ENCODE results near the gene POLR2F. TPM values are rescaled to one million over a fixed set of nuclear protein-coding genes. Genes with fewer than 3 reads are reported as not detected.
A peak's percentile ranks its signal among the peaks of the same experiment; 100 is the strongest.

Gene POLR2F
- total RNA-seq, 1 experiment from 2014 or later = 138 TPM

DNA sequence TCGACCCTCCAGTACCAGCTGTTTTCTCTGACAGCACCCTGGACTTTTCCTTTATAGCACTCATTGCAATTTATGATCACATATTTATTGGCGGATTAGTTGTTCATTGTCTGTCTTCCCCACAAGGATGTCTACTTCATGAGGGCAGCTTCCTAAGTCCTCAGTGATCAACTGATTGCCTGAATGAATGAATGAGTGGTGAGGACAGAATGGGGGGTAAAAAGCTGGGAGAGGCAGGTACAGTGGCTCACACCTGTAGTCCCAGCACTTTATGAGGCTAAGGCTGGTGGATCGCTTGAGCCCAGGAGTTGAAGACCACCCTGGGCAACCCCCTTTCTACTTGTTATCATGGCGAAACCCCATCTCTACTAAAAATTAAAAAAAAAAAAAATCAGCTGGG, 42.0 kb downstream of the POLR2F start (continued):
- TF ChIP-seq, protein P1, sequence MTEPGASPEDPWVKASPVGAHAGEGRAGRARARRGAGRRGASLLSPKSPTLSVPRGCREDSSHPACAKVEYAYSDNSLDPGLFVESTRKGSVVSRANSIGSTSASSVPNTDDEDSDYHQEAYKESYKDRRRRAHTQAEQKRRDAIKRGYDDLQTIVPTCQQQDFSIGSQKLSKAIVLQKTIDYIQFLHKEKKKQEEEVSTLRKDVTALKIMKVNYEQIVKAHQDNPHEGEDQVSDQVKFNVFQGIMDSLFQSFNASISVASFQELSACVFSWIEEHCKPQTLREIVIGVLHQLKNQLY (CRISPR knock-in tag; IDR thresholded peaks at IDR 0.05) = no peak
- TF ChIP-seq ZNF396 (CRISPR knock-in tag; IDR thresholded peaks at IDR 0.05; ENCODE audit: borderline replicate concordance) (no peak), ZNF671 (CRISPR knock-in tag; IDR thresholded peaks at IDR 0.05) (no peak)
- TF ChIP-seq, protein P2, sequence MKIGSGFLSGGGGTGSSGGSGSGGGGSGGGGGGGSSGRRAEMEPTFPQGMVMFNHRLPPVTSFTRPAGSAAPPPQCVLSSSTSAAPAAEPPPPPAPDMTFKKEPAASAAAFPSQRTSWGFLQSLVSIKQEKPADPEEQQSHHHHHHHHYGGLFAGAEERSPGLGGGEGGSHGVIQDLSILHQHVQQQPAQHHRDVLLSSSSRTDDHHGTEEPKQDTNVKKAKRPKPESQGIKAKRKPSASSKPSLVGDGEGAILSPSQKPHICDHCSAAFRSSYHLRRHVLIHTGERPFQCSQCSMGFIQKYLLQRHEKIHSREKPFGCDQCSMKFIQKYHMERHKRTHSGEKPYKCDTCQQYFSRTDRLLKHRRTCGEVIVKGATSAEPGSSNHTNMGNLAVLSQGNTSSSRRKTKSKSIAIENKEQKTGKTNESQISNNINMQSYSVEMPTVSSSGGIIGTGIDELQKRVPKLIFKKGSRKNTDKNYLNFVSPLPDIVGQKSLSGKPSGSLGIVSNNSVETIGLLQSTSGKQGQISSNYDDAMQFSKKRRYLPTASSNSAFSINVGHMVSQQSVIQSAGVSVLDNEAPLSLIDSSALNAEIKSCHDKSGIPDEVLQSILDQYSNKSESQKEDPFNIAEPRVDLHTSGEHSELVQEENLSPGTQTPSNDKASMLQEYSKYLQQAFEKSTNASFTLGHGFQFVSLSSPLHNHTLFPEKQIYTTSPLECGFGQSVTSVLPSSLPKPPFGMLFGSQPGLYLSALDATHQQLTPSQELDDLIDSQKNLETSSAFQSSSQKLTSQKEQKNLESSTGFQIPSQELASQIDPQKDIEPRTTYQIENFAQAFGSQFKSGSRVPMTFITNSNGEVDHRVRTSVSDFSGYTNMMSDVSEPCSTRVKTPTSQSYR (CRISPR knock-in tag; IDR thresholded peaks at IDR 0.05) = no peak

GRCh38 chr22:37996079-37996478, 42.6 kb downstream of the POLR2F start:
- H3K27ac Mint-ChIP-seq = no peak overlapping the region
- CTCF ChIA-PET = interaction anchor here (0.6 to 5.4 kb wide), 7 partner anchors 13 to 838 kb away, joined by 3 to 36 read pairs (median 4); no protein-coding TSS in a partner anchor
- H3K4me1 Mint-ChIP-seq = peaks cover 27% of the 10 kb centered on the region

DNA sequence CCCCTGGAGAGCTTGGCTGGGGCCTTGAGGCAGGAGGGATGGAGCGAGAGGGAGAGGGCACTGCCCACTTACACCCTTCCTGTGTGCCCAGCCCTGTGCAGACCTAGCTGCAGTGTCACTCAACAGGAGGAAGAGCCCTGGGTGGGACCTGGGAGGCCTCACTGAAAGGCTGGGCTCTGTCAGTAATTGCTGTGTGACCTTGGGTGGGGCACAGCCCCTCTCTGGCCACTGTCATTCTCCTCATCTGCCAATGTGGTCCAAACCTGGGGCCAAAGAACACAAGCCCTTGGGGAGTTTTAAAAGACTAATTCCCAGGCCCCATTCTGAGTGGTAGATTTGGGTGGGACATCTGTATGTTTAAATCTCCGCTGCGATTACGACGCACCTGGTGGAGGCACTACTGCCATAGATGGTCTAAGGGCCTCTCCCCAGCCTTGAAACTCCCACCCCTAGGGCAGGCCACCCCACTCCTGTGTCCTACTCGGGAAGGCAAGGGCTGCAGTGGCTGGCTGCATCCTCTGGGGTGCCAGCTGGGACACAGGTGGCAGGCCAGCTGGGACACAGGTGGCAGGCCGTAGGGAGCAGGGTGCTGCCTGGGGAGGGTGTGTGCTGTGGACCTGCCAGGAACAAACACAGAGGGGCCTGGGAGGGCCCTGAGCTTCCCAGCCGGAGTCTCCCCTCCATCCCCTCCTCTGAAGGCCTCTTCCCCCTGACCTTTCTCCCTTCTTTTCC, 43.2 kb downstream of the POLR2F start:
- TF ChIP-seq TP53 (CRISPR knock-in tag; IDR thresholded peaks at IDR 0.05) (no peak), HMGA2 (CRISPR knock-in tag; IDR thresholded peaks at IDR 0.05) (no peak), CREM (CRISPR knock-in tag; IDR thresholded peaks at IDR 0.05) (no peak)
- POLR2A ChIA-PET = no interaction called here
- ATAC-seq (peak; percentile 14; the same call in 1 of the 2 replicates), DNase-seq (ENCODE audit: low spot score) (no peak)
- Mint-ChIP-seq H3K36me3 (no peaks in the 10 kb centered on the region), H3K4me1 (peaks cover 27% of the 10 kb centered on the region), H3K27ac (no peak overlapping the region), H3K9me3 (no peaks in the 10 kb centered on the region), H3K27me3 (ENCODE audit: low read depth) (no peaks in the 10 kb centered on the region), H3K4me3 (no peak overlapping the region)
- CTCF ChIA-PET = interaction anchor here (0.6 to 5.4 kb wide), 6 partner anchors 14 to 140 kb away, joined by 3 to 36 read pairs (median 4); no protein-coding TSS in a partner anchor

More at GRCh38 chr22:37996079-37996478, 42.6 kb downstream of the POLR2F start:
- Mint-ChIP-seq H3K9me3 (no peaks in the 10 kb centered on the region), H3K4me3 (no peak overlapping the region), H3K36me3 (no peaks in the 10 kb centered on the region), H3K27me3 (ENCODE audit: low read depth) (no peaks in the 10 kb centered on the region)
- DNase-seq (ENCODE audit: low spot score) (no peak), ATAC-seq (peak; percentile 40)
- POLR2A ChIA-PET = no interaction called here
- TF ChIP-seq ZNF121 (CRISPR knock-in tag; IDR thresholded peaks at IDR 0.05) (no peak), GABPB1 (CRISPR knock-in tag; IDR thresholded peaks at IDR 0.05) (no peak)
- TF ChIP-seq, protein P3, sequence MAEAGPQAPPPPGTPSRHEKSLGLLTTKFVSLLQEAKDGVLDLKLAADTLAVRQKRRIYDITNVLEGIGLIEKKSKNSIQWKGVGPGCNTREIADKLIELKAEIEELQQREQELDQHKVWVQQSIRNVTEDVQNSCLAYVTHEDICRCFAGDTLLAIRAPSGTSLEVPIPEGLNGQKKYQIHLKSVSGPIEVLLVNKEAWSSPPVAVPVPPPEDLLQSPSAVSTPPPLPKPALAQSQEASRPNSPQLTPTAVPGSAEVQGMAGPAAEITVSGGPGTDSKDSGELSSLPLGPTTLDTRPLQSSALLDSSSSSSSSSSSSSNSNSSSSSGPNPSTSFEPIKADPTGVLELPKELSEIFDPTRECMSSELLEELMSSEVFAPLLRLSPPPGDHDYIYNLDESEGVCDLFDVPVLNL (CRISPR knock-in tag; IDR thresholded peaks at IDR 0.05; ENCODE audit: borderline replicate concordance, low read depth) = no peak

- Mint-ChIP-seq H3K4me1 (peaks cover 27% of the 10 kb centered on the region), H3K27me3 (ENCODE audit: low read depth) (peaks cover 2% of the 10 kb centered on the region; the same call in 1 of the 2 replicates), H3K36me3 (no peaks in the 10 kb centered on the region), H3K9me3 (no peaks in the 10 kb centered on the region), H3K27ac (no peak overlapping the region), H3K4me3 (no peak overlapping the region)
- ChIA-PET POLR2A (no interaction called here), CTCF (interaction anchor here (0.5 to 1.5 kb wide), 3 partner anchors 15 to 93 kb away, joined by 3 to 6 read pairs (median 3); no protein-coding TSS in a partner anchor)
- TF ChIP-seq NR1H2 (CRISPR knock-in tag; IDR thresholded peaks at IDR 0.05) (no peak), HMGXB4 (CRISPR knock-in tag; IDR thresholded peaks at IDR 0.05) (no peak), HMGA2 (CRISPR knock-in tag; IDR thresholded peaks at IDR 0.05) (no peak), ETV6 (CRISPR knock-in tag; IDR thresholded peaks at IDR 0.05) (no peak), FOXK1 (CRISPR knock-in tag; IDR thresholded peaks at IDR 0.05) (no peak), ELF4 (CRISPR knock-in tag; IDR thresholded peaks at IDR 0.05; ENCODE audit: low read depth) (no peak), PREB (CRISPR knock-in tag; IDR thresholded peaks at IDR 0.05; ENCODE audit: borderline replicate concordance) (no peak), RELA (CRISPR knock-in tag; IDR thresholded peaks at IDR 0.05; ENCODE audit: borderline replicate concordance) (no peak), MYBL2 (CRISPR knock-in tag; IDR thresholded peaks at IDR 0.05) (no peak), ZNF219 (CRISPR knock-in tag; IDR thresholded peaks at IDR 0.05; ENCODE audit: borderline replicate concordance) (no peak), ZNF423 (CRISPR knock-in tag; IDR thresholded peaks at IDR 0.05) (no peak), NFATC4 (CRISPR knock-in tag; IDR thresholded peaks at IDR 0.05) (no peak)
- TF ChIP-seq, protein P3 (CRISPR knock-in tag; IDR thresholded peaks at IDR 0.05; ENCODE audit: borderline replicate concordance, low read depth) = no peak
- no peak for ATAC-seq
- DNase-seq (ENCODE audit: low spot score) = no peak
Measured at GRCh38 chr22:37998543-37998942, 45.0 kb downstream of the POLR2F start.

All from WTC11 (cell line).